Right hindlimb (tissue), 1 donor: Measurements from ENCODE around the gene WFDC10A.
"Not testable (repeated sequence)": the region's sequence is repeated elsewhere in the genome, so short reads cannot be mapped to it uniquely, and the experiment has no call there.

Experiments
- DNase-seq: peaks from one replicate; pipeline ENCODE4 v3.0.0-alpha.2; 2018

The WFDC10A gene

GRCh38 chr20:45649312-45649863 is 19.8 kb downstream of the WFDC10A start:
- no peak for DNase-seq

DNA sequence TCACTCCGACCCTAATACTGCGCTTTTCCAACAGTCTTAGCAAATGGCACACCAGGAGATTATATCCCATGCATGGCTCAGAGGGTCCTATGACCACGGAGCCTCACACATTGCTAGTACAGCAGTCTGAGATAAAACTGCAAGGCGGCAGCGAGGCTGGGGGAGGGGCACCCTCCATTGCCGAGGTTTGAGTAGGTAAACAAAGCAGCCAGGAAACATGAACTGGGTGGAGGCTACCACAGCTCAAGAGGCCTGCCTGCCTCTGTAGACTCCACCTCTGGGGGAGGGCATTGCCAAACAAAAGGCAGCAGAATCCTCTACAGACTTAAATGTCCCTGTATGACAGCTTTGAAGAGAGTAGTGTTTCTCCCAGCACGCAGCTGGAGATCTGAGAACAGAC is 22.2 kb downstream of the WFDC10A start:
- not testable (repeated sequence) for DNase-seq

DNA sequence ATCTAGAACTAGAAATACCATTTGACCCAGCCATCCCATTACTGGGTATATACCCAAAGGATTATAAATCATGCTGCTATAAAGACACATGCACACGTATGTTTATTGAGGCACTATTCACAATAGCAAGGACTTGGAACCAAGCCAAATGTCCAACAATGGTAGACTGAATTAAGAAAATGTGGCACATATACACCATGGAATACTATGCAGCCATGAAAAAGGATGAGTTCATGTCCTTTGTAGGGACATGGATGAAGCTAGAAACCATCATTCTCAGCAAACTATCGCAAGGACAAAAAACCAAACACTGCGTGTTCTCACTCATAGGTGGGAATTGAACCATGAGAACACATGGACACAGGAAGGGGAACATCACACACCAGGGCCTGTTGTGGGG is 27.5 kb downstream of the WFDC10A start:
- not testable (repeated sequence) for DNase-seq

DNA sequence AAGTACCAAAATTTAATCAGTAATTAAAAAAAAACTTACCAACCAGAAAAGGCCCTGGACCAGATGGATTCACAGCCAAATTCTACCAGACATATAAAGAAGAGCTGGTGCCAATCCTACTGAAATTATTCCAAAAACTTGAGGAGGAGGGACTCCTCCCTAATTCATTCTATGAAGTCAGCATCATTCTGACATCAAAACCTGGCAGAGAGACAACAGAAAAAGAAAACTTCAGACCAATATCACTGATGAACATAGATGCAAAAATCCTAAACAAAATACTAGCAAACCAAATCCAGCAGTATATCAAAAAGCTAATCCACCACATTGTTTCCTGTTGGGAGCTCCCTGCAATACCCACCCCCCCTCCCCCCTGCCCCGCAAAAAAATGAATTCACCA is 40.6 kb downstream of the WFDC10A start, which contains the start of gene WFDC11:
WFDC11 (minus strand) TSS at position 101 of the 400 bp plus-strand sequence. CDS start 19,639 bp downstream, outside the sequence.
- DNase-seq: no peak

- no peak for DNase-seq
Measured at GRCh38 chr20:45672765-45673164, 43.2 kb downstream of the WFDC10A start.

GRCh38 chr20:45679650-45680049 is 50.1 kb downstream of the WFDC10A start:
- no peak for DNase-seq
